CD4-positive, alpha-beta memory T cell (primary cell): ENCODE results near the gene GNB3. TPM values are rescaled to one million over a fixed set of nuclear protein-coding genes. Genes with fewer than 3 reads are reported as not detected.
A peak's percentile ranks its signal among the peaks of the same experiment; 100 is the strongest.

ENCODE experiments used
- CTCF ChIA-PET: fragments of 350-600 bp; sonication (Branson Sonifier 250); formaldehyde crosslinking; loops from one replicate; lab custom pipeline; 2021; ENCODE audit warnings: inconsistent platforms; ENCODE audit not compliant: partially characterized antibody; lab: Charles Lee
- POLR2A ChIA-PET: fragments of 350-600 bp; sonication (Branson Sonifier 250); formaldehyde crosslinking; loops from one replicate; lab custom pipeline; 2021; ENCODE audit not compliant: partially characterized antibody; lab: Charles Lee
- DNase-seq, 5 donors: peaks; one replicate each; pipeline versions ENCODE4 v3.0.0 to v3.0.0-alpha.2; 2020 to 2022; ENCODE audit warnings: mixed read lengths in 1 of 5
- H3K27ac ChIP-seq: one replicate; pipeline ENCODE4 v1.7.0; 2013; ENCODE audit warnings: low read depth, low read length
- H3K27me3 ChIP-seq: 2 replicates; pipeline ENCODE4 v1.7.0; 2013; ENCODE audit warnings: mild to moderate bottlenecking, low read length, moderate library complexity; ENCODE audit not compliant: insufficient read depth
- H3K36me3 ChIP-seq: 2 replicates; pipeline ENCODE4 v1.7.0; 2013; ENCODE audit warnings: mild to moderate bottlenecking, low read length, moderate library complexity; ENCODE audit not compliant: insufficient read depth
- H3K4me1 ChIP-seq: 2 replicates; pipeline ENCODE4 v1.7.0; 2013; ENCODE audit warnings: mild to moderate bottlenecking, low read length, moderate library complexity; ENCODE audit not compliant: insufficient read depth
- H3K4me3 ChIP-seq, 2 donors: one replicate each; pipeline ENCODE4 v1.7.0; 2013; ENCODE audit warnings: low read length in 2 of 2, mild to moderate bottlenecking in 1 of 2
- H3K9me3 ChIP-seq, 2 donors: one replicate each; pipeline ENCODE4 v1.7.0; 2013; ENCODE audit warnings: low read length in 2 of 2, control low read depth in 1 of 2; ENCODE audit not compliant: control insufficient read depth in 1 of 2
- H3K27ac Mint-ChIP-seq, 7 donors: one replicate each; pipeline ENCODE4 v1.8.0; 2020 to 2021; ENCODE audit warnings: mixed read lengths in 7 of 7, mild to moderate bottlenecking in 6 of 7, inconsistent platforms in 3 of 7, moderate library complexity in 3 of 7
- H3K27me3 Mint-ChIP-seq, 2 donors: one replicate each; pipeline ENCODE4 v1.8.0; 2020 to 2021; ENCODE audit warnings: mixed read lengths in 2 of 2
- H3K36me3 Mint-ChIP-seq, 2 donors: one replicate each; pipeline ENCODE4 v1.8.0; 2020 to 2021; ENCODE audit warnings: mixed read lengths in 2 of 2, inconsistent platforms in 1 of 2, mild to moderate bottlenecking in 1 of 2
- H3K4me1 Mint-ChIP-seq, 4 donors: one replicate each; pipeline ENCODE4 v1.8.0; 2020 to 2021; ENCODE audit warnings: mixed read lengths in 4 of 4, mild to moderate bottlenecking in 1 of 4
- H3K4me3 Mint-ChIP-seq, 8 donors: one replicate each; pipeline ENCODE4 v1.8.0; 2020 to 2021; ENCODE audit warnings: mixed read lengths in 8 of 8, mild to moderate bottlenecking in 7 of 8, moderate library complexity in 6 of 8, inconsistent platforms in 3 of 8
- H3K9me3 Mint-ChIP-seq, 8 donors: one replicate each; pipeline ENCODE4 v1.8.0; 2020 to 2021; ENCODE audit warnings: mixed read lengths in 8 of 8, mild to moderate bottlenecking in 5 of 8, inconsistent platforms in 3 of 8, moderate library complexity in 1 of 8
- intact Hi-C: fragments of 100-400 bp; cut with micrococcal nuclease; formaldehyde crosslinking; loops from one replicate; pipeline ENCODE4 v1.15.1; 2023
- polyA plus RNA-seq, 2 donors: library from polyadenylated mRNA; unstranded; fragments of 300-500 nt; fragmentation: Illumina TruSeq; gene quantifications; one replicate each; pipeline ENCODE4 v1.2.3, GENCODE V29; 2021
- total RNA-seq, 2 experiments: library from RNA; stranded (reverse); gene quantifications; one replicate each; pipeline ENCODE4 v1.2.3, GENCODE V29; 2021

GNB3 gene
- total and polyA plus RNA-seq, 4 experiments from 2014 or later = 5.1 to 5.2 TPM; not detected in 2

DNA sequence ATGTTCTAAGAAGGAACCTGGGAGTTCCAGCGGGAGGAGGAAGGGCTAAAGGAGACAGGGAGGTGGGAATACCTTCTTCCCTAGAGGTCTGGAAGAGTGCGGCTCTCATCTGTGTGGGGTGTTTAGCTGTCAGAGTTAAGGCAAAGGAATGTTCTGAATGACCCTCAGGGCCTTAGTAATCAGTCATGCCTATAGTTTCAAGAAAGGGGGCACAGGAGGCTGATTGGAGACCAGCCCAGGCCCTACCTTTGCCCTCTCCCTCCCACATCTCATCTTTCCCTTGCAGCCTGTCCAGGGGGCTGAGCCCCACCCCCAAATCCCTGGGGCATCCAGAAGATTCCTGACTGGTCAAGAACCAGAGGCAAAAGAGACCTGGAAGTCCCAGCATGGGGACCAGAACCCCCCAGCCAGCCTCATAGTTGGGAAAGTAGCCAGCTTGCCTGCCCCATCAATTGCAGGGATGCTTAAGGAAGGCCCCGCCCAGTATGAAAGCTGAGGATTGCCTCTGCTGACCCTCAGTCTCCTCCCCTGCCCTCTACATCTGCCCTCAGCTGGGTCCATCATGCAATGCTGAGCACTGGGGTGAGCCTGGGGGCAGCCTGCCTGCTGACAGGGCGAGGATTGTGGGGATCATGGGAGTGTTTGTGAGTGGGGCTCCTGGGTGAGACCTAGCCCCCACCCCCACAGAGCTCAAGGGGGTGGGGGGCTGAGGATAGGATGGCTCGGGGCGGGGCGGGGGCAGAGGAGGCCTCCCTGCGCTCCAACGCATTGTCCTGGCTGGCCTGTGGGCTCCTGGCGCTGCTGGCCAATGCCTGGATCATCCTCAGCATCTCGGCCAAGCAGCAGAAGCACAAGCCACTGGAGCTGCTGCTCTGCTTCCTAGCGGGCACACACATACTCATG, 17.3 kb upstream of the GNB3 start:
- Mint-ChIP-seq H3K9me3 (no peaks in the 10 kb centered on the region), H3K4me3 (no peak overlapping the region), H3K27me3 (peaks cover 6 to 20% of the 10 kb centered on the region in 2 donors), H3K36me3 (peaks cover 11 to 17% of the 10 kb centered on the region in 2 donors), H3K27ac (peak overlapping the region in 1 of 7 donors; percentile 17), H3K4me1 (peaks cover 18 to 53% (median 27%) of the 10 kb centered on the region in 4 donors)
- CTCF ChIA-PET = interaction anchor here (1.5 to 18.9 kb wide), 7 partner anchors 11 to 155 kb away, joined by 3 to 303 read pairs (median 21); partner anchors contain the start of genes CD4, LAG3, MLF2 and PTMS
- H3K27ac ChIP-seq = no peak overlapping the region
- no peak overlapping the region for H3K4me3 ChIP-seq
- intact Hi-C loops = loop anchor here (2.0 to 10.0 kb wide), 3 partner anchors 31 to 259 kb away; partner anchors contain the start of genes ING4 and NOP2
- POLR2A ChIA-PET = interaction anchor here (0.6 to 6.5 kb wide), 7 partner anchors 11 to 100 kb away, joined by 3 to 48 read pairs (median 7); partner anchors contain the start of genes COPS7A and MLF2
- DNase-seq = no peak
- H3K4me1 ChIP-seq = peaks cover 32% of the 10 kb centered on the region
- H3K27me3 ChIP-seq = peaks cover 3% of the 10 kb centered on the region
- no peaks in the 10 kb centered on the region for H3K9me3 ChIP-seq
- peaks cover 17% of the 10 kb centered on the region for H3K36me3 ChIP-seq

DNA sequence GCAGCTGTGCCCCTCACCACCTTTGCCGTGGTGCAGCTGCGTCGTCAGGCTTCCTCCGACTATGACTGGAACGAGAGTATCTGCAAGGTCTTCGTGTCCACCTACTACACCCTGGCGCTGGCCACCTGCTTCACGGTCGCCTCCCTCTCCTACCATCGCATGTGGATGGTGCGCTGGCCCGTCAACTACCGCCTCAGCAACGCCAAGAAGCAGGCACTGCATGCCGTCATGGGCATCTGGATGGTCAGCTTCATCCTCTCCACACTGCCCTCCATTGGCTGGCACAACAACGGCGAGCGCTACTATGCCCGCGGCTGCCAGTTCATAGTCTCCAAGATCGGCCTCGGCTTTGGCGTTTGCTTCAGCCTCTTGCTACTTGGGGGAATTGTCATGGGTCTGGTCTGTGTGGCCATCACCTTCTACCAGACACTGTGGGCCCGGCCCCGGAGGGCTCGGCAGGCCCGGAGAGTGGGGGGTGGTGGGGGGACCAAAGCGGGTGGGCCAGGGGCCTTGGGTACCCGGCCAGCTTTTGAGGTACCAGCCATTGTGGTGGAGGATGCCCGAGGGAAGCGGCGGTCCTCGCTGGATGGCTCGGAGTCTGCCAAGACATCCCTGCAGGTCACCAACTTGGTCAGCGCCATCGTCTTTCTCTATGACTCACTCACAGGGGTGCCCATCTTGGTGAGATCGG, 16.5 kb upstream of the GNB3 start:
- Mint-ChIP-seq H3K4me3 (no peak overlapping the region), H3K27ac (no peak overlapping the region), H3K27me3 (peaks cover 6 to 24% of the 10 kb centered on the region in 2 donors), H3K36me3 (peaks cover 7 to 11% of the 10 kb centered on the region in 2 donors), H3K9me3 (no peaks in the 10 kb centered on the region), H3K4me1 (peaks cover 18 to 59% (median 29%) of the 10 kb centered on the region in 4 donors)
- Histone ChIP-seq H3K27me3 (peaks cover 3% of the 10 kb centered on the region), H3K4me3 (no peak overlapping the region), H3K4me1 (peaks cover 34% of the 10 kb centered on the region), H3K9me3 (no peaks in the 10 kb centered on the region), H3K36me3 (peaks cover 11% of the 10 kb centered on the region), H3K27ac (no peak overlapping the region)
- intact Hi-C loops = loop anchor here (2.0 to 10.0 kb wide), 3 partner anchors 31 to 259 kb away; partner anchors contain the start of genes ING4 and NOP2
- no peak for DNase-seq
- ChIA-PET CTCF (interaction anchor here (1.0 to 18.9 kb wide), 14 partner anchors 10 to 260 kb away, joined by 3 to 303 read pairs (median 6); partner anchors contain the start of genes CD4, GNB3, LAG3 and MLF2), POLR2A (interaction anchor here (0.6 to 6.5 kb wide), 7 partner anchors 10 to 100 kb away, joined by 3 to 48 read pairs (median 5); partner anchors contain the start of genes COPS7A and MLF2)

DNA sequence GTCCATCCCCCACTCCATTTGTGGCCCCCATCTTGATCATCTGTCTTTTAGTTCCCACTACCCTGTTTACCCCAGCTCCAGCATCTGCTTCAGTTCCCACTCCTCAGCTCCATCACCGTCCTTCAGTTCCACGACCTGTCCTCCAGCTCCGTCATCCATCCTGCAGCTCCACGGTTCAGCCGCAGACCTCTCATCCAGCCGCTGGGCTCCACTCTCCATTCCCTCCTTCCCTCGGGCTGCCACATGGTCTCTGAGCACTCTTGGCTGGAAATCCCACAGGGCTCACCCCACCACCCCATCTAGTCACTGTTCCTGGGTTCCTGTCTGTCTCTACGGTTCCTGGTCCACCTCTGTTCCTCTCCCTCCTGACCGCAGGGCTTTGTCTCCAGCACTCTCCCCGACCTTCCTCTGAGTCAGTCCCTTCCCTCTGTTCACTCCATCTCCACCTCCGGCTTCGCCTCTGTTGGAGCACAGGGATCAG, 15.8 kb upstream of the GNB3 start:
- peaks cover 6 to 24% of the 10 kb centered on the region in 2 donors for H3K27me3 Mint-ChIP-seq
- peaks cover 18 to 63% (median 30%) of the 10 kb centered on the region in 4 donors for H3K4me1 Mint-ChIP-seq
- intact Hi-C loops = loop anchor here (1.0 to 10.0 kb wide), 9 partner anchors 10 to 260 kb away; partner anchors contain the start of genes ING4, MLF2, NOP2 and ZNF384
- peaks cover 10% of the 10 kb centered on the region for H3K27me3 ChIP-seq
- H3K9me3 Mint-ChIP-seq = no peaks in the 10 kb centered on the region
- peaks cover under 1 to 4% of the 10 kb centered on the region in 2 donors for H3K36me3 Mint-ChIP-seq
- no peaks in the 10 kb centered on the region for H3K9me3 ChIP-seq
- peak in 1 of 5 donors; percentile 7 for DNase-seq
- H3K27ac ChIP-seq = no peak overlapping the region
- POLR2A ChIA-PET = interaction anchor here (0.5 to 6.5 kb wide), 9 partner anchors 23 to 101 kb away, joined by 3 to 48 read pairs (median 4); partner anchors contain the start of genes CD4, COPS7A, MLF2 and PTMS
- no peak overlapping the region for H3K27ac Mint-ChIP-seq
- H3K4me3 ChIP-seq = no peak overlapping the region
- H3K4me3 Mint-ChIP-seq = peak overlapping the region in 1 of 8 donors; percentile 6
- peaks cover 4% of the 10 kb centered on the region for H3K36me3 ChIP-seq
- CTCF ChIA-PET = interaction anchor here (1.0 to 18.9 kb wide), 17 partner anchors 9 to 261 kb away, joined by 3 to 303 read pairs (median 6); partner anchors contain the start of genes CD4, GNB3, LAG3 and MLF2
- peaks cover 41% of the 10 kb centered on the region for H3K4me1 ChIP-seq

DNA sequence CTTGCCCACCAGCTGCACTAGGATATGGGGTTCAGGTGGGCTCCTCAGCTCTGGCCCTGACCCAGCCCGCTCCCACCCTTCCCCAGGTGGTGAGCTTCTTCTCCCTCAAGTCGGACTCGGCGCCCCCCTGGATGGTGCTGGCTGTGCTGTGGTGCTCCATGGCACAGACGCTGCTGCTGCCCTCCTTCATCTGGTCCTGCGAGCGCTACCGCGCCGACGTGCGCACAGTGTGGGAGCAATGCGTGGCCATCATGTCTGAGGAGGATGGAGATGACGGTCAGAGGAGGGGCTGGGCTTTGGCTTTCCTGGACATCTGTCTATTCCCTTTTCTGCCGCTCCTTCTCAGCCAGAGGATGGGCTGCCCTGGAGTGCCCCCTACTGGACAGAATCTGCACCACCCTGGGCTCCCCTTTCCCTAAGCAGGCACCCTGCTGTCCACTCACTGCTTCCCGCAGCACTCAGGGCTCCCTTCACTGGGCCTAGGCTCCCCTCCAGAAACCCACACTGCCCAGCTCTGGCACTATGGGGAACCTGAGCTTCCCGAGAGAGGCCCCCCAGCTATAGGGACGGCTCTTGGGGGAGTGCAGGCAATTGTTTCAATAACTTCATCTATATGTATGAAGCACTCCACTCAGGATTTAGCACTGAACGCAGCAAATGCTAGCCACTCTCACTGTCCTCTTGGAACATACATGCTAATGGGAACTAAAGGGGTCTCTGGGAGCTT, 15.2 kb upstream of the GNB3 start:
- peaks cover 0 to 2% of the 10 kb centered on the region in 2 donors for H3K36me3 Mint-ChIP-seq
- no peak overlapping the region for H3K4me3 ChIP-seq
- peaks cover 17 to 60% (median 28%) of the 10 kb centered on the region in 4 donors for H3K4me1 Mint-ChIP-seq
- H3K4me3 Mint-ChIP-seq = peak overlapping the region in 1 of 8 donors; percentile 57
- peaks cover 10% of the 10 kb centered on the region for H3K27me3 ChIP-seq
- ChIA-PET POLR2A (interaction anchor here (0.5 to 6.5 kb wide), 9 partner anchors 23 to 102 kb away, joined by 3 to 48 read pairs (median 4); partner anchors contain the start of genes CD4, COPS7A, MLF2 and PTMS), CTCF (interaction anchor here (0.8 to 18.9 kb wide), 29 partner anchors 8 to 262 kb away, joined by 3 to 303 read pairs (median 4); partner anchors contain the start of genes CD4, CDCA3, COPS7A and GNB3)
- H3K4me1 ChIP-seq = peaks cover 36% of the 10 kb centered on the region
- H3K9me3 ChIP-seq = no peaks in the 10 kb centered on the region
- peak overlapping the region in 4 of 7 donors; percentile 24 to 71 (median 34) for H3K27ac Mint-ChIP-seq
- intact Hi-C loops = loop anchor here (1.0 to 10.0 kb wide), 9 partner anchors 10 to 261 kb away; partner anchors contain the start of genes ING4, MLF2, NOP2 and ZNF384
- no peaks in the 10 kb centered on the region for H3K9me3 Mint-ChIP-seq
- H3K27ac ChIP-seq = no peak overlapping the region
- peaks cover 6 to 24% of the 10 kb centered on the region in 2 donors for H3K27me3 Mint-ChIP-seq
- no peaks in the 10 kb centered on the region for H3K36me3 ChIP-seq
- DNase-seq = peak; percentile 73 to 82 (median 78)

DNA sequence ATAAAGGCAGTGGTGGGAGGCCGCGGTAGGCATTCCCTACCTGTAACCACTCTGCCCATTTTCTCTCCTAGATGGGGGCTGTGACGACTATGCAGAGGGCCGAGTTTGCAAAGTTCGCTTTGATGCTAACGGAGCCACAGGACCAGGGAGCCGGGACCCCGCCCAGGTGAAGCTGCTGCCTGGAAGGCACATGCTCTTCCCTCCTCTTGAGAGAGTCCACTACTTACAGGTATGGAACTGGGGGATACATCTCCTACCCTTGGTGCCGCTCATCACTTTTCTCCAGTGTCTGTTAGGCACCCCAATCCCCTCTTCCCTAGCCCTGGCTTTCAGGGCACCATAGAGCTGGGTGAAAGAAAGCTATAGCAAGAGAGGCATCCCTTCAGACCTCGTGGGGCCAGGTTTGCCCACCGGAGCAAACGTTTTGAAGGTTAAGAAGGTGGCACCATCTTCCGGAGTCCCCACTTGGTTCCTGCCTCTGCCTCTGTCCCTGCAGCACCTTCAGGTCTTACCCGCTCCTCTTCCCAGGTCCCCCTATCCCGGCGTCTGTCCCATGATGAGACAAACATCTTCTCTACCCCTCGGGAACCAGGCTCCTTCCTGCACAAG, 14.5 kb upstream of the GNB3 start:
- intact Hi-C loops = loop anchor here (5.0 to 10.0 kb wide), 2 partner anchors 139 to 261 kb away; partner anchors contain the start of genes NOP2 and ZNF384
- H3K27me3 ChIP-seq = peaks cover 10% of the 10 kb centered on the region
- CTCF ChIA-PET = interaction anchor here (0.8 to 18.9 kb wide), 21 partner anchors 8 to 262 kb away, joined by 3 to 303 read pairs (median 5); partner anchors contain the start of genes CD4, CDCA3, COPS7A and GNB3
- H3K4me3 Mint-ChIP-seq = peak overlapping the region in 2 of 8 donors; percentile 16 to 57
- H3K4me1 Mint-ChIP-seq = peaks cover 10 to 54% (median 21%) of the 10 kb centered on the region in 4 donors
- no peaks in the 10 kb centered on the region for H3K9me3 Mint-ChIP-seq
- no peak for DNase-seq
- peaks cover 6 to 28% of the 10 kb centered on the region in 2 donors for H3K27me3 Mint-ChIP-seq
- POLR2A ChIA-PET = interaction anchor here (1.2 to 6.5 kb wide), 4 partner anchors 37 to 73 kb away, joined by 3 to 48 read pairs (median 5); partner anchors contain the start of genes CD4, MLF2 and PTMS
- H3K4me3 ChIP-seq = no peak overlapping the region
- no peaks in the 10 kb centered on the region for H3K36me3 ChIP-seq
- H3K36me3 Mint-ChIP-seq = peaks cover 0 to under 1% of the 10 kb centered on the region in 2 donors
- no peak overlapping the region for H3K27ac ChIP-seq
- no peaks in the 10 kb centered on the region for H3K9me3 ChIP-seq
- peak overlapping the region in 2 of 7 donors; percentile 23 to 71 for H3K27ac Mint-ChIP-seq
- peaks cover 29% of the 10 kb centered on the region for H3K4me1 ChIP-seq
